Measurements from ENCODE around the gene ANKRD55.
"Not testable (repeated sequence)": the region's sequence is repeated elsewhere in the genome, so short reads cannot be mapped to it uniquely, and the experiment has no call there.

The ANKRD55 gene

DNA sequence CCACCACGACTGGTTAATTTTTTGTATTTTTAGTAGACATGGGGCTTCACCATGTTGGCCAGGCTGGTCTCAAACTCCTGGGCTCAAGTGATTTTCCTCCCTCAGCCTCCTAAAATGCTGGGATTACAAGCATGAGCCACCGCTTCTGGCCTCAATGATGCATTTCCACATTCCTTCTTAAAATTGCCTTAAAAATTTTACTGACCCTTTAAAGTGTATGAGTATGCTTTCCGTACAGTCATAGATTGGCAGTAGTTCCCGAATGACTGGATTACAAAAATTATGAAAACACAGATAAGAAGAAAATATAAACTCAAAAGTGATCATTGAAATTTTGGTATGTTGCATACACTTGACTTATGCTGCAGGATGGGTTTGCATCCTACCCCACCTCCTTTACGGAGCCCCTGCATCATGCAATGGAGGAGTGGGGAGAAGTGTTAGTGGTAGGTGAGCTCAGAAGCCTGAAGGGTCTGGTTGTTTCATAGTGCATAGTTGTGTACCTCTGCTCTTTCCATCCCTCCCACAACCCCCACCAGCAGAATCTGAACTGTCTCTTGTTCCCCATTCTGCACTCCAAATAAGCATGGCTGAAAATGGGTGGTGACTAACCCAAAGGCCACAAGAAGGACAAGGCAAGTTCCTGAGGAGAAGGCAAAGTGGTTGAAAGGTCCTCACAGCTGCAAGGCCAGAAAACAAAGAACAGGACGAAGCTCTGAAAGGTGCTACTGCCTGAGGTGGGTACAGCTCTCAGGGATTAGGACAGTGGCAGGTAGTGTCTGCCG is 26.8 kb downstream of the ANKRD55 start:
- DNase-seq: no peak

DNA sequence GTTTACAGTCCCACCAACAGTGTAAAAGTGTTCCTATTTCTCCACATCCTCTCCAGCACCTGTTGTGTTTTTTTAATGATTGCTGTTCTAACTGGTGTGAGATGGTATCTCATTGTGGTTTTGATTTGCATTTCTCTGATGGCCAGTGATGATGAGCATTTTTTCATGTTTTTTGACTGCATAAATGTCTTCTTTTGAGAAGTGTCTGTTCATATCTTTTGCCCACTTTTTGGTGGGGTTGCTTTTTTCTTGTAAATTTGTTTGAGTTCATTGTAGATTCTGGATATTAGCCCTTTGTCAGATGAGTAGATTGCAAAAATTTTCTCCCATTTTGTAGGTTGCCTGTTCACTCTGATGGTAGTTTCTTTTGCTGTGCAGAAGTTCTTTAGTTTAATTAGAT is 29.2 kb downstream of the ANKRD55 start:
- DNase-seq: not testable (repeated sequence)

DNA sequence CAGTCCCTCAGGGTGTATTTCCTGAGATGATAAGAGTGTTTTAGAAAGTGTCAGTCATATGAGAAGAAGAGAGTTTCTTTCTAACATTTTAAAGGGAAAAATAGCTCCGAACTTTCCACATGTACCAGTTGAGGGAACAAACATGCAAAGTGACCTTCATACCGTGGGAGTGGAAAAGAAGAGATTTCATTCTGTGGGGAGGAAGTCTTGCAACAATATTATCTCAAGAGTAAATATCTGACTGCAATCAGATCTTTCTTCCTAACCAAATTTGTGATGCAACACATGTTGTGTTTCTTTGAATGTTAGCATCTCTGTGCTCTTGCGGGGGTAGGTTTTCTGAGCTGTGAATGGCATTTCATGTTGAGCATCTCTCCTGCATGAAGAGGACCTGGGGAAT is 30.6 kb downstream of the ANKRD55 start:
- DNase-seq: no peak

DNA sequence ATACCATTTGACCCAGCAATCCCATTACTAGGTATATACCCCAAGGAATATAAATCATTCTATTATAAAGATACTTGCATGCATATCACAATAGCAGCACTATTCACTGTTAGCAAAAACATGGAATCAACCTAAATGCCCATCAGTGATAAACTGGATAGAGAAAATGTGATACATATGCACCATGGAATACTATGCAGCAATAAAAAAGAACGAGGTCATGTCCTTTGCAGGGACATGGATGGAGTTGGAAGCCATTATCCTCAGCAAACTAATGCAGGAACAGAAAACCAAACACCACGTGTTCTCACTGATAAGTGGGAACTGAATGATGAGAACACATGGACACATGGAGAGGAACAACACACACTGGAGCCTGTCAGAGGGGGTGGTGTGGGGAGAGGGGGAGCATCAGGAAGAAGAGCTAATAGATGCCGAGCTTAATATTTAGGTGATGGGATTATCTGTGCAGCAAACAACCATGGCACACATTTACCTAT is 31.3 kb downstream of the ANKRD55 start:
- DNase-seq: not testable (repeated sequence)

DNA sequence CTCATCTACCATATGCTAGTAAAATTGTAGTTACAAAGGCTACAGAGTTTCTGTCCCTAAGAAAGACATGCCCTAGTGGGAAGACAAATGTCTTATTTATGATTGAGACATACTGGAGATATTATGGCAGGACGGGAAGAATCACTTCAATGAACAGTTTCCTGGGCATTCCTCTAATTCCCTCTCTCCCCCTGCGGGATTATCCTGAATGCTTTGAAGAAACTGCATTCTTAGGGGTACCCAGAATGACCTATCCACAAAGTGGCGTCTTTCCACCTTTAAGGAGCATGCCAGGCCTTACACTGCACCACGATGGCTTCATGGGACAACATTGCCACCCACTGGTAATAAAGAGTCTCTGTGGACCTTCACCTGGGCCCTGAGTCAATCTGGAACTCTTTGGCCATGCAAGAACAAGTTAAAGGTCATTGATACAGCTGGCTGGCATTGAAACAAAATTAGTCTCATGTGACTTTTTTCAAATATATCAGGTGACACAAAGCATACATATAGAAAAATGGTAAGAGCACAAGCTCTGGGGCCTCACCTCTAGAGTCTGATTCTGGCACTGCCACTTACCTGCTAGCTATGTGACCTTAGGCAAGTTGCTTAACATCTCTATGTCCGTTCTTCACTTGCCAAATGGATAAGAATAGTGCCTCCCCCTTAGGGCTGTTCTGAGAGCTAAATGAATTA is 32.0 kb downstream of the ANKRD55 start:
- peak; percentile 40 for DNase-seq

DNA sequence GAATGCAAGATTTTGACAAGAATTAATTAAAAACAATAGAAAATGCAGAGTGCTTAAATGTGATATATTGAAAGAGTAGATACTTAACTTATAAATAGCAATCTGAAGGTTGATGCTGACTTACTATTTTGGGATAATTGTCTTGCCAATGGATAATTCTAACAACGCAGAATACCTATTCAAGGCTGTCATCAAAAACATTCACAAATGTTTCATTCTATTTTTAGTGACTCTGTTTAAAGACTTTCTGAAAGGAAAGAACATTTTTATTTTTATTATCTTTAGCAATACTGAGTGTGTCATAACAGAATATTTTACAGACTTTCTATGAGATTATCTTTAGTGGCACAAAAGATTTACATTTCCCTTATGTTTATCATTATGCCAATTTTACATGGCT is 38.1 kb downstream of the ANKRD55 start:
- DNase-seq: no peak

DNA sequence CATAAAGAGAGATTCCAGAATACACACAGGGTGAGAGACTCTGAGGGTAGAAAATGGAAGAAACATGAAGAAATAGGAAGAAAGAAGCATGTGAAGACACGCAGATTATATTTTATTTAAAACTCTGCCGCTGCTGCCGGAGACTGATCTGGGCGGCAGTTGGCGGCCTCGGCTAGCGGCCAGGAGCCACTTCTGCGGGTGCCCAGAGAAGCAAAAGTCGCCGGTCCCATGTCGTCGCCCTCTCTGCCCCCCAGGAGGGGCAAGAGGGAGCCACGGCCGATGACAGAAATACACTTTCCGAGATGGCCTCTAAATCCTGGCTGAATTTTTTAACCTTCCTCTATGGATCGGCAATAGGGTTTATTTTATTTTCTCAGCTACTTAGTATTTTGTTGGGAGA is 40.9 kb downstream of the ANKRD55 start:
- no peak for DNase-seq

DNA sequence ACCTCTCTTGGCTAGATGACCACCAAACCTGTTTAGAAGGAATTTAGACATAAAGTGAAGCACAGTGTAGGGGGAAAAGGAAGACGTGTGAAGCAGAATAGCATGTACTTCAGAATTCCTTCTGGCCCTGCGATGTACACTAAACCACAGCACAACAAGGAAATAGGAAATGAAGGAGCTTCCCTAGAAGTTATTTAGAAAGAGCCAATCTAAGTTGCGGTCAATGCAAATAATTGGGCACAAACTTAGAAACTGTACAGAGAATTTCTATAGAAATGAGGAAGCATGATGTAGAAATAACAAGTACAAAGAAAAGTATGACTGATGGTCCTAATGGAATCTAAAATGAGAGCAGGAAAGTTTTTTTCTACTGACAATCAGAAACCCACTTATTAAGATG is 41.5 kb downstream of the ANKRD55 start:
- no peak for DNase-seq

DNA sequence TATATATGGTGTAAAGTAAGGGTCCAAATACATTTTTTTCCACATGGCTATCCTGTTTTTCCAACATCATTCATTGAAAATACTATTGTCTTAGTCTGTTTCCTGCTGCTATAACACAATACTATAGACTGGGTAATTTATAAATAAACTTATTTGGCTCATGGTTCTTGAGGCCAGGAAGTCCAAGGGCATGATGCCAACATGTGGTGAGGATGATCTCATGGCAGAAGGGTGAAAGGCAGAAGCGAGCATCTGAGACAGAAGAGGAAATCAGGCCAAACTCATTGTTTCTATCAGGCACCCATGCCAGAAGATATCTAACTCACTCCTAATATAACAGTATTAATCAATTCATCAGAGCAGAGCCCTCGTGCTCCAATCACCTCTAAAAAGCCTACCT is 42.6 kb downstream of the ANKRD55 start:
- no peak for DNase-seq

DNA sequence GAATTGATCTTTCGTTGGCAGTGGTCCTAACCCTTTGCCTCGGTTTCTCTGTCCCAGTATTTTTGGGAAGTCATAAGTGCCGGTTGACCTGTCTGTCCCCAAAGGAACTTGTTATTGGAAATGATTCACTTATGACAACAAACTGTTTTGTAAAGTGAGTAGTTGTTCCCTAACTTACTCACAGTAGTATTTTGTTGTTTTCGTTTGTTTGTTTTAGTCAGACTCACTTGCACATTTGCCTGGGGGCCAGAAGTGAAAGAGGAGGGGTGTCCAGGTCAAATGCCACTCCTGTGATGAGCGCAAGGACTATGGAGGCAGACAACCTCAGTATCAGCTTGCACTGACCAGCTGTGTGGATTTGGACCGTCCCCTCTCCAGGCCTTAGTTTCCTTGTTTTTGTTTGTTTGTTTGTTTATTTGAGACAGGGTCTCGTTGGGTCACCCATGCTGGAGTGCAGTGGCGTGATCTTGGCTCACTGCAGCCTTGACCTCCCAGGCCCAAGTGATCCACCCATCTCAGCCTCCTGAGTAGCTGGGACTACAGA is 47.3 kb downstream of the ANKRD55 start:
- no peak for DNase-seq

DNA sequence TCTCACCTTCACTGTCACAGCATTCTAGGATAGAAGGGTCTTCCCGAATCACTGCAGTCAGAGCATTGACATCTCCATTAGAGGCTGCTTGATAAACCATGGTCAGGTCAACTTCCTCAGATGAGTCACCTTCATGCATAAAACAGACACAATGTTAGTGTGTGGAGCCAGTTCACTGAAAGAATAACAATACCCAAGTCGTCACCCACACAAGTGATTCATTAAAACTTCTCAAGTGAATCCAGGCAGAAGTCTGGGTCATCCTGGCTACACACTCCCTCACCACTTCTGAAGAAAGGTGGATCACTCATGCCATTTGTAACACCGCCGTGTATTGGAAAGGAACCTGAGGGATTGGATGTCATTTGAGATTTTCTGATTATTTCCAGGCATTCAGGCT is 49.6 kb downstream of the ANKRD55 start:
- DNase-seq: no peak

DNA sequence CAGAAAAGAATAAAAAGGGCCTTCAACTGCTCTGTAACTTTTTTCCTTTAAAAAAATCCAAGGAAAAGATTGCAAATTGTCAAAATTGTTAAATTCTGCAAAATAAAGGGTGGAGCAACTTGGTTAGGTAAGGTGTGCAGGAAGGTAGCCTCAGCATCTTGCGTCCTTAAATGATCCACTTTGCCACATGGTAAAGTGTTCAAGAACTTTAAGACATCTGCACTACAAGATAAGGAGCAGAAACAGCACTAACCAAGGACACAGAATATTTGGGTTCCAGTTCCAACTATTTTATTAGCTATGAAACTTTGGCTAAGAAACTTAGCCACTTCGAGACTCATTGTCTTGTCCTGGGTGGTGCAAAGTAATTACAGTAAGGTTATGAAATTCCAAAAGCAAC is 53.7 kb downstream of the ANKRD55 start:
- no peak for DNase-seq

DNA sequence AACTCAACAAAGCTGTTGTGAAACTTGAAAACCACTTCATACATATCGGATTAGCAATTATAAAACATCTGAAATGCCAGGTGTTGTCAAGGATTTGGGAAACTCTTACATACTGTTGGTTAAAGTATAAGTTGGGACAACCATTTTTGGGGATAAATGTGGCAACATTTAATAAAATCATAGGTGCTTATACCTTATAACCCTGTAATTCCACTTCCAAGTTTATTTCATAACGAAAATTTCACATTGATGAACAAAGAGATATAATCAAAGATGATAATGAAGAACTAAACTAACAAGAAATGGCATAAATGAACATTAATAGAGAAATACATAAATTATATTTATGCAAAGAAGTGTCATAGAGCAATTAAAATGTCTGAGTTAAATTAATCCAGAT is 54.3 kb downstream of the ANKRD55 start:
- no peak for DNase-seq

DNA sequence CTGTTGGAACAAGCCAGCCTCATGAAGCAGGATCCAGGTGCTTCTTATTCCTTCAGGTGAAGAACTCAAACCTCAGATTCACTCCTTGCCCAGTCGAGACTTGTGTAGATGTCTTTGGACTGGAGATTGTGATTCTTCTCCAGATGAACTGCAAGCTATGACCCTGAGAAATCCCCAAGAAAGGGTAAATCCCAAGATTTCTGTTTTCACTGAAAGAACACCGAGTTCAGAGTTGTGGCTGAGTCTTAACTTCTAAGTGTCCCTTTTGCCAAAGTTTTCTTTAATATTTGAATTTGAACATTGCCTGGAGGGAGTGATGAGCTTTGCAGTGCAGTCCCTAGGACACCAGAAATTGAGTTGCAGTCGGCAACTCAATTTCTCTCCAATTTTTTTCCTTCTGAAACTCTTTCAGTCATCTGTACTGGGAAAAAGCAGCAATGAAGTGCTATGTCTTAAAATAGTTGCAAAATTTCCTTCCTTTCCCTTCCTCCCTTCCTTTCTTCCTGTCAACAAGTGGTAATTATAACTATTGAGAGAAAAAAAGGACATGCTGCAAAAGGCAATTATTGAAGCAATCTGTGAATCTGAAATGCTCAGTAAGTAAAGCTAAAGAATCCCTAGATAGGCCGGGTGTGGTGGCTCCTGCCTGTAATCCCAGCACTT is 56.1 kb downstream of the ANKRD55 start:
- DNase-seq: no peak

DNA sequence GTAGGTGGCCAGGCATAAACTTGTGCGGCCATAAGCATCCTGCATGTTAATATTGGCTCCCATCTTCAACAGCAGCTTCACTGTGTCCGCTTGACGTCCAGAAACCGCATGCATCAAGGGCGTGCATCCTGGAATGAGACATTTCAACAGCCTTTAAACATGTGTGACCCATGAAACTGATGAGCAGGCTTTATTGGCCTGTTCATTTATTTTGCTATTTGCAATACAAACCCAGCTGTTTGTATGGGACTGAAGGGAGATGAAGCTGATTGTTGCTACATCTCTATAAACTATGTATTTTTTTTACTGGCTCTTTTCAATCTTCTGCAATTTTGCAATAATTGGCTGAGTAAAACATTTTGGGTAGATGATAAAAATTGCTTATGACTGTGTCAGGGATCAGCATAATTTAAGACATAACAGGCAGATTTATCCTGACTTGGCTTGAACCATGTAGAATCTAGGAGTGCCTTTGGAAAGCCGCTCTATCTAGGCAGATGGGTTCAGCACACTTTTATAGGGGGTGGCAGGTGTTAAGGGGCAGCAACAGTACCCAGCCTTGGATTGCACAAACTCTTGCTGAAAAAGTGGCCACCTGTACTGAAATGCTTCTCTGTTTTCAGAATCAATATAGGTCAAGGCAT is 56.9 kb downstream of the ANKRD55 start:
- no peak for DNase-seq

DNA sequence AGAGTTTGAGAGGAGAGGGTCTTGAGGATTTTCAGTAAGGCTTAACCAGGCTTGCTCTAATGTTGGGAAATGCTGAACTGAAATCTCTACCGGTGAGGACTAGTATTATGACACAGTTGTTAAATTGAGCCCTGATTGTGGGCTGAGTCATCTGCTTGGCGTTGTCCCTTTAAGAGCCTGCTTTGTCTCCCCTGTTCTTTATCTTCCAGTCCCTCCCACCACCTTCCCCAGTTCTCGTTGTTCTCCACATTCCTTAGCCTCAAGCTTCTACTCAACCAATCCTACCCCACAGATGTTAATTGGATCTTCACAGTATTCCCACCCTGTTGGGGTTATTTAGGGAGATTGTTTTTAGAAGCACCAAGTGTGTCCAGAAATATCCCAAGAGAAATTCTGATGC is 57.6 kb downstream of the ANKRD55 start:
- DNase-seq: no peak

DNA sequence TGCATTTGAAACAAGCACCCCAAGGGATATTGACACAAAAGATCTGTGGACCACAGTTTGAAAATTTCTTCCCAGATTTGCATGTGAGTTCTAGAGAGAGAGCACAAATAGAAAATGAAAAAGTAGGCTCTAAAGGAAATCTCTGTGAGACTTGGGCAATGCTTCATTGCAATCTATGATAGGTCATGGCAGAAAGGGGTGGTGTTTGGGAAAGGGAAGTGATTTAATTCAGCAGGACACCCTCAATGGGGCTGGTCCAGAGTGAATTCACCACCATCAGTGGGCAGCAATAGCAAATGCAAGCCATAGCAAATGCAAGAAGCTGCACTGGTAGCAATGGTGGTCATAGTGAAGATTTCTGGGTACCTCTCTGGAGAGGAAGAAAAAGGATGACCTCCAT is 58.1 kb downstream of the ANKRD55 start:
- no peak for DNase-seq

DNA sequence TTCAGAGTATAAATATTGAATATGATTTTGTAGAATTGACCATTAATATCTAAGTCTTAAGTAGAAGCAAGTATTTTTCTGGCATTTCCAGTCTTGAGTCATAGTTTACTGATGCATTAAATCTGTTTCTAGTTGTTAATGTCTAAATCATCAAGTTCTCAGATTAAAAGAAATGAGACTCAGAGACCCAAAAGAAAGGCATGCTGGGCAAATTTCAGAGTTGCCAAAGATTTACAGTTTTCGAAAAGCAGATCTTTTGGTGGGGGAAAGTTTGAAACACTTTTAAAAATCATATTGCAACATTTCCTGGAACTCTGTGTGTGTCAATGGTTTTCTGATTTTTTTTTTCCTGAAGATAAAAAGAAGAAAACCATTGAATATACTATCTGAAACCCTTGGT is 60.9 kb downstream of the ANKRD55 start:
- DNase-seq: no peak

DNA sequence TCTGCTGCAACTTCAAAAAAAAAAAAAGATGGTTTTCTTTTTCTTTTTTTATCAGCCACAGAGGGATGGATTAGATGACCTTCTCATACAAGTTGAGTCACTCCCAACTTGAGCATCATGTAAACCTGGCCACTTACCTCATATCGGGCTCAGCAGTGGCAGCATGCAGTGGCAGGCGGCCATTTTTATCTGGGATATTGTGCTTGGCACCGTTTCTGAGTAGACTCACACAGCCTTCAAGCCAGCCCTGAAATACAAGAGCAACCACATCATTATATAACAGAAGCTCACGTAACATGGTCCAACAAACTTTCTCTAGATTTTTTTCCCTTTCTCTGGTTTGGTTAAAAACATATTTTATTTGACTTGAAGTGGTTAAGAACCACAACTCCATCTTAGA is 62.6 kb downstream of the ANKRD55 start:
- DNase-seq: no peak

DNA sequence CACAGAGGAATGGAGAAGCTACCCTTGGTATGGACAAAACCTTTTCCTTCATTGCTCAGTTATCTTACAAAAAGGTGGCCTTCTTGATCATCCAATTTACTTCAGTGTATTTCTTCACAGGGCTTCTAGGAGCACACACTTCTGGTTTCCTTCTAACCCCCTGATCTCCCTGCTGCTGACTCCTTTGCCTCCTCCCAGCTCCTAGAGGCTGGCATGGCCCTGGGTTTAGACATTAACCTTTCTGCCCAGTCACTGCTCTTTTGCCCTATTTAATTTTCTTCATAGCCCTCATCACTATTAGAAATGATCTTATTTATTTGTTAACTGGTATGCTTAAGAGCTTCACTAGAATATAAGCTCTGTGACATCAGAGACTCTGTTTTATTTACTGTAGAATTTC is 63.2 kb downstream of the ANKRD55 start:
- DNase-seq: no peak

DNA sequence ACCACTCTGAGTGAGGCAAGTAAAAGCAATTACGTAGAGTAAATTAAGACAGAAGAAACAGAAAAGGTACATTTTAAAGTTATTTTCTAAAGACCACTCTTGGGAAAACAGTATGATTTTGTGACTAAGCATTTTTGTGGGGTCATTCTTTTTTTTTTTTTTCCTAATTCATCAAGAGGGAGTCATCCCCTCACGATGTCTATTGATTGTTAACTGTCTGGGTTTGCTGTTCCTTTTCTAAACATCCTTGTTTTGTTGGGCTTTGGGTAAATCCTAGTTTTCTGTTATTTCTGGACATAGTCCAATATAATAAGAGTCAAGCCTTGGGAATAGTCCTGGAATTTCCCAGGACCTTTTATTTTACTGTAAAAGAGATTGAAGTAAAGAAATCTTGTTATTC is 63.8 kb downstream of the ANKRD55 start:
- no peak for DNase-seq

DNA sequence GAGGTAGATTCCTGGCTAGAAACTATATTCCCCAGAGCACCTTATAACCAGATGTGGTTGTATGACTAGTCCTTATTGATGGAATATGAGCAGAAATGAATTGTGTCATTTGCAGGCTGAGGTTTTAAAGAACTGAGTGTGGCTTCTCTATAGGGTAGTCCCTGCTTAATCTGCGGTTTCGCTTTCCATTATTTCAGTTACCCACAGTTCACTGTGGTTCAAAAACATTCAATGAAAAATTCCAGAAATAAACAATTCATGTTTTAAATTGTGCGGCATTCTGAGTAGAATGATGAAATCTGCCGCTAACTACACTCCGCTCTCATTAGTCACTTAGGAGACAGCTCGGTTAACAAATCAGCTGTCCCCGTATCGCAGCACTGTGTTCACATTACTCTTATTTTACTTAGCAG is 65.1 kb downstream of the ANKRD55 start:
- DNase-seq: no peak

DNA sequence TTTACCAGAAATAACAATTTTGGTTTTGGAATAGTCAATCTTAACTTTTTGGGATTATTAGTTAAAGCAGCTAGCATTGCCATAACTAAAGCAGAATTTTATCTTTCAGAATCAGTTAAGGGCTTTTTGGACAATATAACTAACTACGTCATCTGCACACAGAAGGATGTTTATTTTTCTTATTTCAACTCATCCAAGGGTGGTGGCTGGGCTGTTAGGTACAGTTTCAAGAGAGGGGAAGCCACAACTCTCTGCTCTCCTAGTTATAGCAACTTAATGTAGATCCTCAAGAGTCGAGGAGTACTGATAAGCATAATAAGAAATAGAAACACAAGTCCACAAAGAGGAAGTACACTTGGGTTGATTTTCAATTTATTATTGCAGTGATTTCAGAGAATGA is 65.6 kb downstream of the ANKRD55 start:
- DNase-seq: no peak

Measured in NCI-H1092 treated with DMSO at 0.1 percent for 48 hours (cell line).